DMS153 treated with DMSO at 0.1 percent for 48 hours (cell line): ENCODE results near the gene ELFN1.

Experiments
- DNase-seq: peaks from one replicate; lab custom pipeline; 2025; ENCODE audit not compliant: unreplicated experiment; lab: John Stamatoyannopoulos, UW

ELFN1 gene

DNA sequence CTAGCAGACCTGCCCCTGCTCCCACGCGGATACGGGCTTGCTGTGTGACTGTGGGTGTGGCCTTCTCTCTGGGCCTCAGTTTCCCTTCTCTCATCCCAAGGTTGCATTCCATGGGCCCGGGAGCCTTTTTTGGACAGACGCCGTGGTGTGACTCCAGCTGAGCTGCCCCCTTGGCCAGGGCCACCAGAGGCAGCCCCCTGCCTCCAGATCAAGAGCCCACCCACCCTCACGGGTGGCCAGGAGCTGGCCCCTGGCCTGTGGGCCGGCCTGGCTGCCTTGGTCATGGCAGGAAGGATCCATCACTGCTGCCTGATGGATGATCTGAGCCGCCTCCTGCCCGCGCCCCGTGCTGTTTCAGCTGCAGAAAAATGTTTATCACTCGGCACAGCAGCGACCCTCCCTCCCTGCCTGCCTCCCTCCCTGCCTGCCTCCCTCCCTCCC, 27.8 kb upstream of the ELFN1 start:
- DNase-seq = no peak

DNA sequence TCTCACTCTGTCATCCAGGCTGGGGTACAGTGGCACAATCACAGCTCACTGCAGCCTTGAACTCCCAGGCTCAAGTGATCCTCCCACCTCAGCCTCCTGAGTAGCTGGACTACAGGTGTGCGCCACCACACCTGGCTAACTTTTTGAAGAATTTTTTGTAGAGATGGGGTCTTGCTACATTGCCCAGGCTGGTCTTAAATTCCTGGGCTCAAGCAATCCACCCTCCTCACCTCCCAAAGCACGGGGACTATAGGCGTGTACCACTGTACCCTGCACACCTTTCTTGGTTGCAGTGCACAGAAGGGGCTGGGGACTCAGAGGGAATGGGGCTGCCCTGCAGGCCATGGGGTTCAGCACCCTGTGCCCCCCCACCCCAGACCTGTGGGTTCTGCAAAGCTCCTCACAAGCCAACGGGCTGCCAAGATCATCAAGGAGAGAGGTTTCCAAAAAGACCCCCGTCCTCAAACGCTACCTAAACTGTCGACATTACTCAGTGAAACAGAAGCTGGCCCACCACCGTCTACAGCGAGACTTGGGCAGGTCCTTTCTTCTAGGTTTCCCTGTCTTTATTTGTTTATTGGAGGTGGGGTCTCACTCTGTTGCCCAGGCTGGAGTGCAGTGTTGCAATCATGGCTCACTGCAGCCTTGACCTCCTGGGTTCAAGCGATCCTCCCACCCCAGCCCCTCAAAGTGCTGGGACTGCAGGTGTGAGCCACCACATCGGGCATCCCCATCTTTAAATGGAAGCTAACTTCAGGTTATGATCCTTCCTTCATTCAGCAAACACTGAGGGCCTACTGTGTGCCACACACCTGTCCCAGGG, 26.6 kb upstream of the ELFN1 start:
- DNase-seq = no peak

DNA sequence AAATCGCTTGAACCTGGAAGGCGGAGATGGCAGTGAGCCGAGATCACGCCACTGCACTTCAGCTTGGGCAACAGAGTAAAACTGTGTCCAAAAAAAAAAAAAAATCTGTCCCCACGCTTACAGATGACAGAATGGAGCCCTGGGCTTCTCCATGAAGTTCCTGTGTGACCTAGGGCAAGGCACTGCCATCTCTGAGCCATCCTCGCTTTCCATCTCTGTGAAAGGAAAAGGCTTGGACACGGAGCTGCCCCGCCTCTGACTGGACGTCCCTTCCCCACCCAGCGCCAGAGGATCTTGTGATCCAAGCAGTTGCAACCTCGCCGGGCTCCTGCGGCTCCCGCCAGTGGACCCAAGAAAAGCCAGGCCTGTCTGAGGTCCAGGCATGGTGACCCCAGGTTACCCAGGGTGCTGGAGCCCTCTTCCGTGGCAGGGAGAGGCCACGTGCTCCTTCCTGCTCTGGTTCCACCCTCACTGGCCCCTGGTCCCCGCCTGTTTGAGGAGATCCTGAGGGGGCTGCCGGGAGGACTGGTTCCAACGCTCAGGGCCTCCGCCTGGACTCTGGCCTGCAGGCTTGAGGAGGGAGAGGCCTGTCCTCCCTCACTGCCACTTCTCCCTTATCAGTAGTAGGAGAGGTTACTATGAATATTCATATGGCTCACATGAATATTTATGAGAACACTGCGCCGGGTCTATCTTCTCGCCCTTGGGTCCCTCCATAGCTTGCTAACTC, 25.6 kb upstream of the ELFN1 start:
- DNase-seq = no peak

DNA sequence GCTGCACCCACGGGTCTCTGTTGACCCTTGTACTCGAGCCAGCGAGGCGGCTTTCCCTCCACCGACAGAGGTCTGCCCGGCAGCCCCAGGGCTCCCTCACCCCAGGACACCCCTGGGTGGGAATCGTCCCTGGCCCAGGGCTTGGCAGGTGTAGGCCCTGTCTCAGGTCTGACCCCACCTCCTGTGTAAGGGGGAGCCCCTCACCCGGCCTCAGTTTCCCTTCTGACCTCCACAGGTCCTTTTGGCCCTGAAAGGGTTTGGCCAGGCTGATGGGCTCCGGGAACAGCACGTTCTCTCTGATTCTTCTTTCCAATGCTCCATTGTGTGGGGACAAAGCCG, 25.0 kb upstream of the ELFN1 start:
- DNase-seq = no peak

DNA sequence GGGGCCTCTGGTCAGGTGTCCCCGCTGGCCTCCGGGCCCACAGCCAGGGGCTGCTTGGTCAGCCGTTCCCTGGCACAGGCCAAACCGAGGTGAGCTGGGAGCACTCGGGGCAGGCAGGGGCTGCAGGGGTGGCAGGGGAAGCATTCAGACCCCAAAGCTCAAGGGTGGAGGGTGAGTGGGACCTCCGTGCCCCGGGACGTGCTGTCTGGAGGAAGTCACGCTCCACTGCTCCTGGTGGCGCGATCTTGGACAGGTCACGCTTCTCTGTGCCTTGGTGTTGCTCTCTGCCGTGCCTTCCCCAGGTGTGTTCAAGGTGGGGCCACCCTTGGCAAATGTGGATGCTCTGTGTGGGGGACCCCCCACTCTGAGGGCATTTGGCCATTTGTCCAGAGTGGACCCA, 24.6 kb upstream of the ELFN1 start:
- DNase-seq = no peak

DNA sequence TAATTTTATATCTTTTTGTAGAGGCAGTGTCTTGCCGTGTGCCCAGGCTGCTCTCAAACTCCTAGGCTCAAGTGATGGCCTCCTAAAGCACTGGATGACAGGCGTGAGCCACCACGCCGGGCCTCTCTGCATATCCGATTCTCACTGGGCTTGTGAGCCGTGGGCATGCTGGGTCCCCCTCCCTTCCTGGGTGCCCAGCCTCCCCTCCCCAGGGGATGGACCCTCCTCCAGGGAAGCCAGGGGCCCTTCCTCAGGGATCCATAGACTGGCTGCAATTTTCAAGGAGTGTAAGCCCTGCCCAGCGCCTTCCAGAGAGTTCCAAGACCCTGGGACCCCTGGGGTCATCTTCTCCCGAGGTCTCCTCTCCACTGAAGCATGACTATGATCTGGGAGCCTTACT, 23.7 kb upstream of the ELFN1 start:
- DNase-seq = no peak

DNA sequence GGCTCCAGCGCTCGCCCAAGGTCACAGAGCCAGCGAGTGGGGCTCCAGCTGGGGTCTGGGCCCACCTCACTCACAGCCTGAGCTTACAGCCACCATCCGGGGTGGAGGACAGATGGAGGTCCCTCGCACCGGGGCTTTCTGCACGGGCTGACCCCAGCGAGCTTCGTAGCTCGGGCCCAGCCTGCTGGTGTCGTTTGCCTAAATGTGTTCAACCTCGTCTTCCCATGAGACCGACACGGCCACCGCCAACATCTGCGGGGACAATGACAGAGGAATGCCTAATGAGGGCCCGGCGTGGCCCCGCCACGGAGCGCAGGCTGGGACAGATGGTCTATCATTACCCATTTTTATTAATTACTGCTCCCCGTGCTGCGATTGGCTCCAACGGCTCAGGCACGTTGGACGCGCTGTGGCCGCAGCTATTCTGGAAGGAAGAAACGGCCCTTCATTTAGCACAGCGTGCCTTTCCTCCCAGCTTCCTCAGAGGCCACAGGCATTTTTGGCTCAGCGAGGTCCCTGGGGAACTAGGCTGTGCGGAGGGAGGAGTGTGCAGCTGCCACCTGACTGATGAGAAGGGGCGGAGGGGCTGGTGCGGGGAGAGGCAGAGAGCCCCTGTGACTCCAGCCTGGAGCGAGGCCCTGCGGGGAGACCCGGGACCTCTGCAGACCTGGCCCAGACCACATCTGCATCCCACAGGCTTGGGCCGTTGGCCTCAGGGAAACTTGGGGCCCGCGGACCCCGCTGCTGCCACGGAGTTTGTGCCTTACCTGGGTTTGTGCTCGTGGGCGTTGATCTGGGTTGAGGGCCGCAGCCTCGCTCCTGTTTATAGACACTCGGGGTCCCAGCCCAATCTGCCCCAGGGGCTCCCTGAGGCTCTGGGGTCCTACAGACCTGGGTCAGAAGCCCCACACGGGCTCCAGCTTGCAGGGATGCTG, 22.9 kb upstream of the ELFN1 start:
- DNase-seq = peak; percentile 25

DNA sequence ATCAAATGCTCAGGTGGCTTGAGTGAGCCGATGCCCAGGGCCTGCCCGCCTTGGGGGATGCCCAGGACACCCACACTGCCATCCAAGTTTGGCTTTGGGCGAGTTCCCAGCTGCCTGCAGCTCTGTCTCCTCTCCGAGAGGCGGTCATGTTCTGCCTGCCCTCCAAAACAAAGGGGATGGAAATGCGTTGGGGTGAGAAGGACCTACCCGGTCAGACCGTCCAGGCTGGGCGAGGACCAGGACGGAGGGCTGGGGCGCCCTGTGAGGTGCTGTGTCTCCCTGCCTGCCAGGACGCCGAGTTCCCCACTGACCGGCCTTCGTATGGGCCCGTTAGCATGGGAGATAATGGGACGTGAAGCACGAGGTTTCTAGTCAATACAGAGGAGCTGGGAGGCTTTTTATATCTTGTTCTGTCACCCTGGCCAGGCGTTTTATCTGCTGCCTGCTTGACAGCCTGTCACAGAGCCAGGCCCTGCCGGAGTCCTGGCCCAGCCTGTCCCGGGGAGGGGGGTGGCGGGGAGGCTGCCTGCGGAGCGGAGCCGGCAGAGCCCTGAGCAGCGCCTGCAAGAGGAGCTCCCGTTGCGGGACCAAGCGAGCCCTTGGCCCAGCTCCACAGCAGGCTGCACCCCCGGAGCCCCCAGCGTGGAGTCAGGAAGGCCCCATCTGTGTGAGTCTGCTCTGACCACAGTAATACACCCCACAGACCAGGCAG, 22.0 kb upstream of the ELFN1 start:
- DNase-seq = no peak

DNA sequence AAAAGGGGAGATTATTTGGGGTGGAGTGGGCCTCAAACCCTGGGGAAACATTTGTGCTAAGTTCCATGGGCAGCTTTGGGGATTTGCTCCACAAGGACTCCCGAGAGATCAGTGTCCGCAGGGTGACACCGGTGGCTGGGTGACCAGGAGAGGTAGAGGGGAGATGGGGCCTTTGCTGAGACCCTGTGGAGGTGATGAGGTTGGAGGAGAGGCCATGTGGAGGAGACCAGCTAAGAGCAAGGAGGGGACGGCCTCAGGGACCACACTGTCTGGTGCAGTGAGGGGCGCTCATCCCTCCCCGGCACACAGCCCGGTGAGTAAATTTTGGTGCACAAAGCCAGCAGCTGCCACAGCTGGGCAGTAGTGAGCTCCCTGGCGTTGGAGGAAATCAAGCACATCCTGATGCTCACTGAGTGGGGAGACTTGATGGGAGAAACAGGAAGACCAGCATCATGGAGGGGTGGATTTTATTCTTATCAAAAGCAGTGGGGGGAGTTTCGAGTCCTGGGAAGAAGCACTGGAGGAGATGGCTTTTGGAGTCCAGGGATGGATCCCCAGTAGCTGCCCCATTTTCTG, 20.2 kb upstream of the ELFN1 start:
- DNase-seq = no peak

DNA sequence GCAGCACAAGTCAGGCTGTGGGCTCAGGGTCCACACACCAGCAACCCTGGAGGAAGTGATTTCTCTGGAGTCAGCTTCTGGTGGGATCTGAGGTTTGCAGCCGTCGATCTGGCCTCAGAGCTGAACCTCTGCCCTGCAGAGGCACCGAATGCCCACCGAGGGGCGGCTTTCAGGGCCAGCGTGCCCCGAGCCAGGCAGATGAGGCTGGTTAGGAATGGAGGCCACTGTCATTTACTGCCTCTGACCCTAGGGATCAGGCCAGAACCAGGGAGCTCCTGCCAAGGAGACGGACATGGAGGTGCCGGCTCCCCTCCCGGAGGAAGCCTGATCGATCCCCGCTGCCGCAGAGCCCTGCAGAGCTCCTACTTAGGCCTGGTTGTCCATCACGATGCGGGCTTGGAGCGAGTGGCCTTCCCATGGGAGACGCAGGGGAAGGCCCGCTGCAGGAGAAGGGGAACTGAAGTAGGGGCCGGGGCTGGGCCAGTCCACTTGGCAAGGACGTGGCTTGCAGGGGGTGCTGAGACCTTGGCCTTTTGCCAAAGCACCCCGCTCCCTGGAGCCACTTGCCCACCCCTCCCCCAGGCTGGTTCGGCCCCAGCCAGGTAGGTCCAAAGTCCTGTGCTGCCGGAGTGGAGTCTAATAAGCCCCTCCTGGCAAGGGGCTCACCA, 19.6 kb upstream of the ELFN1 start:
- DNase-seq = no peak

DNA sequence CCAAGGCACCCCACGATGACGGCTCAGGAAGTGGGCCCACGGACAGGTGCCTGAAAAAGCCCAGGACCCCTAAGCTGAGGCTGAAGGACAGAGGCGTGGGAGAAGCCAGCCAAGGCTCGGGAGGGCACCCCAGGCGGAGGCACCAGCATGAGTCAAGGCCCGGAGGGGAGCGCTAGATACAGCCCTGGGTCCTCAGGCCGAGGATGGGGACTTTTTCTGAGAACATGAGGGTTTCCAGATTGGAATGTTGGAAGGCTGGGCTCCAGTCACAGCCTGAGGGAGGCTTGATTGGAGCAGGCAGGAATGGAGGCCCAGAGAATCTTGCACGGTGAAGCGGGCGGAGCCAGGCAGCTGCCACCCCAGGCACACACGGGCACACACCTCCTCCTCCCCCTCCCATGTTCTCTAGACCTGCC, 19.0 kb upstream of the ELFN1 start:
- no peak for DNase-seq

DNA sequence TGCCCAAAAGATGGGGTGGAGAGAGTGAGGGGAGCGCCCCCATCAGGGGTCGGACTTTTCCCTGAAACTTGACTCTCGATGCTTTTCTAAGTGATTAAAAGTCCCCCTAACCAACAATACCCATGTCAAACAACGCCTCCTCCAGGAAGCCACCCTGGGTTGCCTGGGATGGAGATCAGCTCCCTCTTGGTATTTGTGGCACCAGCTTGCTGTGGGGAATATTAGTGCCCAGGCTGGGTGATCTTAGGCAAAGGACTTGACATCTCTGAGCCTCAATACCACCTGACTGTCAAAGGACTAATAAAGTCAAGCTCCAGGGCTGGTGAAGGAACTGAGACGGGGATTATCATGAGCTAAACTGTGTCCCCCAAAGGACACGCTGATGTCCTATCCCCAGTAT, 18.2 kb upstream of the ELFN1 start:
- no peak for DNase-seq

DNA sequence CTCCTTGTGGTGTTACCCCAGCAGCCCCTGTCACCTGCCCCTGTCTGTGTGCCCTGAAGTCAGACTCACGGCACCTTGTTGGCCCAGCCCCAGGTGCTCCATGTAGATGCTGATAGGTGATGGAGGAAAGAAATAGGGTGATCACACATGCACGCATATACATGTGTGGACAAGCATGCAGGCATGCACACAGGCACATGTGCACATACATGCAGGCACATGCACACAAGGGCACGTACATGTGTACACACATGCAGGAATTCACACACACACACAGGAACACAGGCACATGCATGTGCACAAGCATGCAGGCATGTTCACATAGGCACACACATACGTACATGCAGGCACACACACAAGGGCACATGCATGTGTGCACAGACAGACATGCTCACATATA, 16.6 kb upstream of the ELFN1 start:
- no peak for DNase-seq

DNA sequence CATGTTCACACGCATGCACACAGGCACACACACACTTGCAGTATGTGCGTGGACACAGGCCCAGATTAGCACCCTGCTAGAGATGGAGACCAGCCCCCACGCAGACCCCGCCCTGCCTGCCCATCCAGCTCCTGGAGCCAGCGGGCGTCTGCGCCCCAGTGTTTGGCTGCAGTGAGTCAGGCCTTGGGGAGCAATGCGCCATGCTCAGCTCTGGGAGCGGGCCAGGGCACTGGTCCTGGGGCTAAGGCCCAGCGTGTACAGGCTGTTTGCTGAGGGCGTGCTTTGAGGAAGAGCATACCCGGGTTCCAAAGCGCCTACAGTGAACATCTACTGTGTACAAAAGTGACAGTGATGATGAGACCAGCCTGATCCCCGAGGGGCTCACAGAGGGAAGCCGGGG, 16.0 kb upstream of the ELFN1 start:
- no peak for DNase-seq

DNA sequence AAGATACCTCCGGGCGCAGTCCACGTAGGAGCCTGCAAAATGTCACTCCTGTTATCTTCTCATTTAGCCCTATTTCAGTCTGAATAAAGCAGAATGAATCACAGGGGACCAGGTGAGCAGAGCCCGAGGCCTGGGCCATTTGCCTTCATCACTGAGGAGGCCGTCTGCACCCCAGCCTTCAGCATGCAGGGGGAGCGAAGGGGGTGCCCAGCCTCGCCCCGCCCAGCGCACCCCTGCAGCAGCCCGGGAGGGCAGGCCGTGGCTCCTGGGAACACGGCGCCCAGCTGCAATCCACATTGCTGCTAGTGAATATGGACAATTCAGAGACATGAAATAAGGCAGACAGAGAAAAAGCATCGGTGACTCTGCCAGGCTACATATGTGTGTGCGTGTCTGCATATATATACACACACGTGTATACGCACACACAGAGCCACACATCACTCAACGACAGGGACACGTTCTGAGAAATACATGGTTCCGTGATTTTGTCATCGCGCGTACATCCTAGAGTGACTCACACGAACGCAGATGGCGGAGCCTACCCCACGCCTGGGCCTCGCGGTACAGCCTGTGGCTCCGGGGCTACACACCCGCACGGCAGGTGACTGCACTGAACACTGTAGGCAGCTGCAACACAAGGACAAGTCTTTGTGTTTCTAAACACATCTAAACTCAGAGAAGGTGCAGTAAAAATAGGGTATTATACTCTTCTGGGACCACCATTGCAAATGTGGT, 15.2 kb upstream of the ELFN1 start:
- DNase-seq = no peak

DNA sequence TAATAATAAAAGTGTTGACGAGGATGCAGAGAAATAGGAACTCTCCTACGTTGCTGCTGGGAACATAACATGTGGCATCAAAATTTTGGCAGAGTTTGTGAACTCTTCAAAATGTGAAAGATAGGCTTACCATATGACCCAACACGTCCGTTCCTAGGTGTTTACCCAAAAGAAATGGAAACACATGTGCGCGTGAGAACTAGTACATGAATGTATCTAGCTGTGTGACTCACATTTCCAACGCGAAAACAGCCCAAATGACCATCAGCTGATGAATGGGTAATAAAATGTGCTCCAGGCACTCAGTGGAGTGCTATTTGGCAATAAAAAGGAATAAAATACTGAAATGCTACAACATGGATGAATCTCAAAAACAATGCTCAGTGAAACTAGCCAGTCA, 10.4 kb upstream of the ELFN1 start:
- no peak for DNase-seq

DNA sequence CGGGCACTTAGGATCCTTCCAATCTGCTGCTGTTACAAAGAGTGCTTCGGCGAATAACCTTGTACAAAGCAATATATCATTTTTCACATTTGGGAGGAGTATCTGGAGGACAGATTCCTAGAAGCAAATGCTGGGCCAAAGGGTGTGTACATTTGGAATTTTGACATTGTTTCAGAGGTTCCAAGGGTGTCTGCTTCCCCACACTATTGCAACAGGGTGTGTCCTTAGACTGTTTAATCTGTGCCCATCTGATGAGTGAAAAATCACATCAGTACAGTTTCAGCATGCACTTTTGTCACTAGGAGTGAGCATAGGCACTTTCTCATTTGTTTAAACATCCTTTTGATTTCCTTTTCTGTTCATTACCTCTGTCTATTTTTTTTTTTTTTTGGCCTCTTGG, 8.6 kb upstream of the ELFN1 start:
- no peak for DNase-seq

DNA sequence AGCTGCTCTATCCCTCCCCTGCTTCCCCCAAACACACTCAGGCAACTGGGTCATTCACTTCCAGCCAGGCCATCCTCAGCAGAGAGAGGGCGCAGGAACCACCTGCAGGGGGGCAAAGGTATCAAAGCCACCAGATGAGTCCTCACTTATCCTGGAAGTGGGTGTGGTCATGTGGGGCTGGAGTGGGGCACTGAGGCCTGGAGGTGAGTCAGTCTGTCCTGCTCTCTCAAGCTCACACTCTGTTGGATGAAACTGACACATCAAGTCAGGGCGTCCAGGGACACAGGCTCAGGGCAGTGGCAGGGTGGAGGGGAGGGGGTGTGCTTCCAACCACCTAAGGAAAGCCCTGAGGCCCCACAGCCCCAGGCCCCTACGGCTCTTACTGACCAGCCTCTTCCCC, 8.0 kb upstream of the ELFN1 start:
- DNase-seq = no peak

DNA sequence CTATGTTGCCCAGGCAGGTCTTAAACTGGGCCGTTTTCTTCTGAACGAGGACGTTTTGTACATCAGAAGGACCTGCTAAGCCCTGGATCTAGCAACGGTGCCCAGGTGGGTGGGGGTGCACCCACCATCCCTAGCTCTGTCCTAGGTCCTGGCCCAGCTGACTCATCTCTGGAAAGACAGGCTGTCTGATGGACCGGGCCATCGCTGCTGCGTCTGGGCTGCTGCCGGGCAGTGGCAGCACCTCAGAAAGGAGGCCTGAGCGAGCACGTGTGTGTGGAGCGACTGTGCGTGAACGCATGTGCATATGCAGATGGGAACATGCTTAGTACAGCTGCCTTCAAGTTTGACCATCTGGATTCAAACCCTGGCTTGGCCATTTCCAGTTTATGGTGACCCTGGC, 7.3 kb upstream of the ELFN1 start:
- DNase-seq = no peak
